Neural cell (in vitro differentiated cells): ENCODE measurements around the gene EPS8. TPM values are rescaled to one million over a fixed set of nuclear protein-coding genes. Genes with fewer than 3 reads are reported as not detected.

Experiments used
- H2AFZ ChIP-seq: fragments of 200-600, 300-800 bp; sonication (generic), shearing (Covaris generic); 2 replicates; pipeline ENCODE4 v1.6.0; 2014; ENCODE audit warnings: low read depth, mild to moderate bottlenecking, antibody characterized with exemption, low read length, moderate library complexity
- H3F3A ChIP-seq: fragments of 200-600 bp; shearing (Covaris generic); 2 replicates; pipeline ENCODE4 v1.6.1; 2016; ENCODE audit warnings: mild to moderate bottlenecking, moderate library complexity, mixed read lengths, antibody characterized with exemption, low read length; ENCODE audit not compliant: insufficient read depth, poor library complexity, severe bottlenecking
- H3K27ac ChIP-seq: fragments of 200-600, 300-800 bp; sonication (generic), shearing (Covaris generic); 2 replicates; pipeline ENCODE4 v1.5.1; 2014; ENCODE audit warnings: mild to moderate bottlenecking, low read length, moderate library complexity
- H3K27me3 ChIP-seq: fragments of 300-800, 200-600 bp; sonication (generic), shearing (Covaris generic); 2 replicates; pipeline ENCODE4 v1.6.0; 2014; ENCODE audit warnings: mild to moderate bottlenecking, low read depth, low read length, moderate library complexity; ENCODE audit not compliant: insufficient read depth
- H3K36me3 ChIP-seq: fragments of 300-800, 200-600 bp; sonication (generic), shearing (Covaris generic); 2 replicates; pipeline ENCODE4 v1.5.1; 2014; ENCODE audit warnings: mild to moderate bottlenecking, antibody characterized with exemption, low read length, moderate library complexity; ENCODE audit not compliant: insufficient read depth
- H3K4me2 ChIP-seq: fragments of 300-800, 200-600 bp; sonication (generic), shearing (Covaris generic); 2 replicates; pipeline ENCODE4 v1.6.0; 2014; ENCODE audit warnings: mild to moderate bottlenecking, low read length
- H3K4me3 ChIP-seq: fragments of 300-800, 200-600 bp; sonication (generic), shearing (Covaris generic); 2 replicates; pipeline ENCODE4 v1.5.1; 2014; ENCODE audit warnings: mild to moderate bottlenecking, low read length, moderate library complexity
- H3K79me2 ChIP-seq: fragments of 200-600 bp; shearing (Covaris generic); replicated peaks from 2 replicates; pipeline ENCODE4 v1.6.0; 2014; ENCODE audit warnings: mild to moderate bottlenecking, low read length, moderate library complexity; ENCODE audit not compliant: insufficient read depth
- H3K9ac ChIP-seq: fragments of 300-800, 200-600 bp; sonication (generic), shearing (Covaris generic); 2 replicates; pipeline ENCODE4 v1.6.1; 2016; ENCODE audit warnings: mild to moderate bottlenecking, low read length, mixed read lengths
- H3K9me2 ChIP-seq: fragments of 200-600 bp; shearing (Covaris generic); 2 replicates; pipeline ENCODE4 v1.6.1; 2016; ENCODE audit warnings: mild to moderate bottlenecking, low read length, mixed read lengths; ENCODE audit not compliant: insufficient read depth
- H3K9me3 ChIP-seq: fragments of 200-600, 300-800 bp; sonication (generic), shearing (Covaris generic); 2 replicates; pipeline ENCODE4 v1.6.1; 2016; ENCODE audit warnings: mild to moderate bottlenecking, mixed run types, low read length, moderate library complexity, mixed read lengths
- H4K20me1 ChIP-seq: fragments of 200-600 bp; shearing (Covaris generic); 2 replicates; pipeline ENCODE4 v1.6.1; 2016; ENCODE audit warnings: mild to moderate bottlenecking, mixed run types; ENCODE audit not compliant: insufficient read depth
- CTCF ChIP-seq: fragments of 450-650 bp; IDR thresholded peaks from 2 replicates; pipeline ENCODE4 v1.5.1; 2014; ENCODE audit warnings: antibody characterized with exemption, mild to moderate bottlenecking, moderate library complexity; ENCODE audit not compliant: poor library complexity, severe bottlenecking
- EP300 ChIP-seq: fragments of 450-650 bp; conservative IDR thresholded peaks from 2 replicates; pipeline ENCODE4 v1.6.1; 2014; ENCODE audit warnings: antibody characterized with exemption, mild to moderate bottlenecking, moderate library complexity; ENCODE audit not compliant: poor library complexity, severe bottlenecking
- EZH2 ChIP-seq: fragments of 200-600, 300-800 bp; shearing (Covaris generic), sonication (generic); IDR thresholded peaks from 2 replicates; pipeline ENCODE4 v1.6.1; 2014; ENCODE audit warnings: antibody characterized with exemption, low read length, borderline replicate concordance, mild to moderate bottlenecking; ENCODE audit not compliant: insufficient read depth, poor library complexity, severe bottlenecking
- MXI1 ChIP-seq: fragments of 450-650 bp; conservative IDR thresholded peaks from 2 replicates; pipeline ENCODE4 v1.6.1; 2014; ENCODE audit warnings: antibody characterized with exemption, mild to moderate bottlenecking; ENCODE audit not compliant: poor library complexity, severe bottlenecking
- POLR2AphosphoS5 ChIP-seq: IDR thresholded peaks from 2 replicates; pipeline ENCODE4 v1.6.1; 2012
- RAD21 ChIP-seq: fragments of 450-650 bp; conservative IDR thresholded peaks from 2 replicates; pipeline ENCODE4 v1.6.1; 2014; ENCODE audit warnings: antibody characterized with exemption, mild to moderate bottlenecking, moderate library complexity
- SMC3 ChIP-seq: fragments of 450-650 bp; conservative IDR thresholded peaks from 2 replicates; pipeline ENCODE4 v1.6.1; 2014; ENCODE audit warnings: antibody characterized with exemption, mild to moderate bottlenecking, moderate library complexity; ENCODE audit not compliant: poor library complexity
- TAF1 ChIP-seq: IDR thresholded peaks from 2 replicates; pipeline ENCODE4 v1.6.1; 2012; ENCODE audit warnings: low read depth
- polyA plus RNA-seq: library from polyadenylated mRNA; depleted of rRNA; stranded (reverse); fragments of >200 nt; gene quantifications from 2 replicates; pipeline ENCODE4 v1.2.3, GENCODE V29; 2014
- TF ChIP-seq, protein P1 (sequence below): IDR thresholded peaks from 2 replicates; pipeline ENCODE4 v1.6.1; 2012; ENCODE audit warnings: borderline replicate concordance

EPS8 gene
- polyA plus RNA-seq, 1 donor from 2014 or later: 12.2 TPM

GRCh38 chr12:15779925-15780324 is 9.3 kb downstream of the EPS8 start:
- Histone ChIP-seq H3K9ac (no peak overlapping the region), H3K9me3 (no peaks in the 10 kb centered on the region), H3K4me3 (no peak overlapping the region), H3K36me3 (no peaks in the 10 kb centered on the region), H3K27me3 (no peaks in the 10 kb centered on the region), H3K79me2 (no peaks in the 10 kb centered on the region), H3K27ac (no peak overlapping the region), H2AFZ (no peak overlapping the region), H3K9me2 (no peaks in the 10 kb centered on the region), H3K4me2 (no peak overlapping the region), H3F3A (no peaks in the 10 kb centered on the region), H4K20me1 (no peaks in the 10 kb centered on the region)
- no peak for TF ChIP-seq MXI1
- TF ChIP-seq EP300: no peak
- TF ChIP-seq POLR2AphosphoS5: no peak
- no peak for TF ChIP-seq TAF1
- TF ChIP-seq, protein P1, sequence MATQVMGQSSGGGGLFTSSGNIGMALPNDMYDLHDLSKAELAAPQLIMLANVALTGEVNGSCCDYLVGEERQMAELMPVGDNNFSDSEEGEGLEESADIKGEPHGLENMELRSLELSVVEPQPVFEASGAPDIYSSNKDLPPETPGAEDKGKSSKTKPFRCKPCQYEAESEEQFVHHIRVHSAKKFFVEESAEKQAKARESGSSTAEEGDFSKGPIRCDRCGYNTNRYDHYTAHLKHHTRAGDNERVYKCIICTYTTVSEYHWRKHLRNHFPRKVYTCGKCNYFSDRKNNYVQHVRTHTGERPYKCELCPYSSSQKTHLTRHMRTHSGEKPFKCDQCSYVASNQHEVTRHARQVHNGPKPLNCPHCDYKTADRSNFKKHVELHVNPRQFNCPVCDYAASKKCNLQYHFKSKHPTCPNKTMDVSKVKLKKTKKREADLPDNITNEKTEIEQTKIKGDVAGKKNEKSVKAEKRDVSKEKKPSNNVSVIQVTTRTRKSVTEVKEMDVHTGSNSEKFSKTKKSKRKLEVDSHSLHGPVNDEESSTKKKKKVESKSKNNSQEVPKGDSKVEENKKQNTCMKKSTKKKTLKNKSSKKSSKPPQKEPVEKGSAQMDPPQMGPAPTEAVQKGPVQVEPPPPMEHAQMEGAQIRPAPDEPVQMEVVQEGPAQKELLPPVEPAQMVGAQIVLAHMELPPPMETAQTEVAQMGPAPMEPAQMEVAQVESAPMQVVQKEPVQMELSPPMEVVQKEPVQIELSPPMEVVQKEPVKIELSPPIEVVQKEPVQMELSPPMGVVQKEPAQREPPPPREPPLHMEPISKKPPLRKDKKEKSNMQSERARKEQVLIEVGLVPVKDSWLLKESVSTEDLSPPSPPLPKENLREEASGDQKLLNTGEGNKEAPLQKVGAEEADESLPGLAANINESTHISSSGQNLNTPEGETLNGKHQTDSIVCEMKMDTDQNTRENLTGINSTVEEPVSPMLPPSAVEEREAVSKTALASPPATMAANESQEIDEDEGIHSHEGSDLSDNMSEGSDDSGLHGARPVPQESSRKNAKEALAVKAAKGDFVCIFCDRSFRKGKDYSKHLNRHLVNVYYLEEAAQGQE: no peak
- no peak for TF ChIP-seq CTCF
- no peak for TF ChIP-seq SMC3
- no peak for TF ChIP-seq RAD21

- no peak overlapping the region for H3K4me3 ChIP-seq
- no peaks in the 10 kb centered on the region for H3K27me3 ChIP-seq
- no peaks in the 10 kb centered on the region for H3K9me3 ChIP-seq
- H3K4me2 ChIP-seq: no peak overlapping the region
- no peak for TF ChIP-seq TAF1
- TF ChIP-seq RAD21: no peak
- TF ChIP-seq EZH2: no peak
- TF ChIP-seq, protein P1: no peak
- TF ChIP-seq MXI1: no peak
- no peak for TF ChIP-seq SMC3
- TF ChIP-seq CTCF: no peak
- no peak for TF ChIP-seq EP300
- TF ChIP-seq POLR2AphosphoS5: no peak
- no peaks in the 10 kb centered on the region for H3K79me2 ChIP-seq
- H4K20me1 ChIP-seq: no peaks in the 10 kb centered on the region
- no peak overlapping the region for H2AFZ ChIP-seq
- no peaks in the 10 kb centered on the region for H3K36me3 ChIP-seq
- no peaks in the 10 kb centered on the region for H3F3A ChIP-seq
- no peak overlapping the region for H3K9ac ChIP-seq
- H3K9me2 ChIP-seq: no peaks in the 10 kb centered on the region
- H3K27ac ChIP-seq: no peak overlapping the region
These were observed 11.1 kb downstream of the EPS8 start for GRCh38 chr12:15778126-15778525.
